Activated T-cell treated with anti-CD3 and anti-CD28 coated beads, Interleukin-2, amount 50 U/mL, for 72 hours (primary cell): Measurements from ENCODE around the gene SPAG17. TPM values are rescaled to one million over a fixed set of nuclear protein-coding genes. Genes with fewer than 3 reads are reported as not detected.

Experiments
- ATAC-seq, 2 donors: fragments of 150-1000 bp; cut with Tn5 transposase; replicated peaks in 1 of 2; 2 replicates each; pipeline ENCODE4 v1.10.0; 2021; ENCODE audit warnings: moderate library complexity in 2 of 2, mild to moderate bottlenecking in 1 of 2
- DNase-seq, 2 donors: peaks; one replicate each; pipeline ENCODE4 v3.0.0; 2021 to 2022; ENCODE audit warnings: mixed read lengths in 1 of 2
- H3K27ac Mint-ChIP-seq: one replicate; pipeline ENCODE4 v1.8.0; 2022; ENCODE audit warnings: mild to moderate bottlenecking, moderate library complexity, mixed read lengths
- H3K27me3 Mint-ChIP-seq: one replicate; pipeline ENCODE4 v1.8.0; 2022; ENCODE audit warnings: low read depth, mixed read lengths
- H3K36me3 Mint-ChIP-seq, 2 donors: one replicate each; pipeline ENCODE4 v1.8.0; 2022; ENCODE audit warnings: mixed read lengths in 2 of 2, mild to moderate bottlenecking in 1 of 2; ENCODE audit not compliant: insufficient read depth in 2 of 2
- H3K4me1 Mint-ChIP-seq: one replicate; pipeline ENCODE4 v1.8.0; 2022; ENCODE audit warnings: low read depth, mixed read lengths
- H3K4me3 Mint-ChIP-seq, 2 donors: one replicate each; pipeline ENCODE4 v1.8.0; 2022; ENCODE audit warnings: mild to moderate bottlenecking in 2 of 2, mixed read lengths in 2 of 2, moderate library complexity in 2 of 2
- H3K9me3 Mint-ChIP-seq, 2 donors: one replicate each; pipeline ENCODE4 v1.8.0; 2022; ENCODE audit warnings: mixed read lengths in 2 of 2
- total RNA-seq, 2 donors: library from RNA; stranded (reverse); gene quantifications; one replicate each; pipeline ENCODE4 v1.2.3, GENCODE V29; 2022

SPAG17 gene
- total RNA-seq, 2 donors from 2014 or later: not detected

DNA sequence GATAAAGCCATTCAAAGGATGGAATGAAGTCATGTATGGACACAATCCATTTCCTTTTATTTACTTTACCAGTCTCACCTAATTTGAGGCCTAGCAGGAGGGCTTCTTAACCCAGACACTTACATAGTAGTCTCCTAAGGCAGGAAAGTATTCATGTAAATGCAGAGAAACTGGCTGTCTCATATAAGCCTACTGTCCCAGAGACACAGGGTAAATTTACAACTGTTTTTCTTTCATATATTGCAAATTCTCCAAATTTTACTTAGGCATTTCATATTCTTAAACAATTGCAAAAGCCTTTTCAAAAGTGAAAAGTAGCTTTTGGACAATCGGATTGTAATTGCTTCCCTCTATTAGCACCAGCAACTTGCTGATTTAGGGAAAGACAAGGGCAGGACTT is 29.9 kb downstream of the SPAG17 start:
- Mint-ChIP-seq H3K36me3 (no peaks in the 10 kb centered on the region), H3K4me1 (no peaks in the 10 kb centered on the region), H3K27ac (no peak overlapping the region), H3K4me3 (no peak overlapping the region), H3K27me3 (no peaks in the 10 kb centered on the region), H3K9me3 (no peaks in the 10 kb centered on the region)
- no peak for ATAC-seq
- no peak for DNase-seq

DNA sequence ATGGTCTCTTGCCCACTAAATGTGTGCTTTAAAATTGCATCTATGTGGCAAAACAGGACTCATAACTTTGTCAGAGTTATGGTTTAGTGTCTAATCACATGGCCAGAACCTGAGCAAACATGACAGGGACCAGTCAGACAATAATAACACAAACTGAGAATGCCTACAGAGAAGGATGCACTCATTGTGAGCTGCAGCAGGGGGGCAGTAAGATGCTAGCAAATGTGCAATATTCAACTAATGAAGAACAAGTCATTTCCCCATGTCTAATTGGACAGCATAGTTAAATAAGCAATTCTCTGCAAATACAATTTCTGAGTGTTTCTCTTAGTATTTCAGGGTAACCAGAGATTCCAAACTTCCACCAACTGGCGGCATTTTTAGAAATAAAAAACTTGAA is 30.8 kb downstream of the SPAG17 start:
- Mint-ChIP-seq H3K4me1 (no peaks in the 10 kb centered on the region), H3K36me3 (no peaks in the 10 kb centered on the region)
- DNase-seq: no peak

DNA sequence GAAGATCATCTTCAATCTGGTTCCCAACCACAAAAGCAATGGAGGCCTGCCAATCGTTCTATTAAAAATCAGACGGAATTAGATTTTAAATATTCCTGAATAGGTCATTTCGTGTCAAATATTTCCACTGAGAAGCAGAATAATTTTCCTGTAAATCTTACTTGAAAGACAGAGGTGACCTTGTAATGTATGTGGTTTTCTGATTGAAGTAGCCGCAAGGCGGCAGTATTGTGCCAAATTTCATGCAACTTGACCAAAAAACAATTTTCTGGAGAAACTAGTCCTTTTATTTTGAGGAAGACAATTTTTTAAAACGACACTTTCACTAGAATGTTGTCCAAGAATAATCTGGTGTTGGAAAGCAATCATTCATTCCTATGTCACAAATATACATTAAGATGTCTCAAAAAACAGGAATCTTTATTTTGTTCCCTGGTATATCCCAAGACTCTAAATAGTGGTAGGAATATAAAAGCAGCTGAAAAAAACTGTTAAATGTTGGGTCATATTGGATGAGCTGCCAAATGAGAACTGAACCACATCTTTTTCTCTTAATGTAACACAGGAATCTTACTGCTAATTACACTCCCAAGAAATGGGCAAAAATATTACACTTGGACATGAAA is 33.6 kb downstream of the SPAG17 start:
- no peaks in the 10 kb centered on the region for H3K36me3 Mint-ChIP-seq
- H3K27me3 Mint-ChIP-seq: no peaks in the 10 kb centered on the region
- H3K9me3 Mint-ChIP-seq: peaks cover 0 to 3% of the 10 kb centered on the region in 2 donors
- H3K4me3 Mint-ChIP-seq: no peak overlapping the region
- H3K27ac Mint-ChIP-seq: no peak overlapping the region
- no peak for ATAC-seq
- H3K4me1 Mint-ChIP-seq: no peaks in the 10 kb centered on the region
- DNase-seq: peak; percentile 29 to 33

More for the DNA sequence above, 30.8 kb downstream of the SPAG17 start:
- Mint-ChIP-seq H3K27me3 (no peaks in the 10 kb centered on the region), H3K27ac (no peak overlapping the region), H3K4me3 (no peak overlapping the region), H3K9me3 (no peaks in the 10 kb centered on the region)
- ATAC-seq: no peak

DNA sequence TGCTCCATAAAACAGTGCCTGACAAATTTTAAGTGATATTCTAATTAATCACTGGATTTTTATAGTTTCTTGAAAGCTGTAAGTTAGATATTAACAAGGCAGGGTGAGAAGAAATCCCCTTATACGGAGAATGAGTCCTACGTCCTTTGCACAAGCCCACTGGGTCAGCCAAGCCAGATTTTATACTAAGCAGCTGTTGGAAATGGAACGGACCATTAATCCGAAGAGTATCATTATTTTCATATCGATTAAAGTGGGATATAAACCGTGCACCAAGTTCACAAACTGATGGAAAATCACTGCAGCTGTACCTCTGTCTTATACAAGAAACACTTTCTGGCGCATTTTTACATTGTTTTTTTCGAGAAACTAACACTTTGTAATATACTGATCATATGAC is 35.2 kb downstream of the SPAG17 start:
- H3K36me3 Mint-ChIP-seq: no peaks in the 10 kb centered on the region
- no peak overlapping the region for H3K4me3 Mint-ChIP-seq
- no peak overlapping the region for H3K27ac Mint-ChIP-seq
- ATAC-seq (no peak), DNase-seq (no peak)
- no peaks in the 10 kb centered on the region for H3K4me1 Mint-ChIP-seq
- peaks cover 0 to 3% of the 10 kb centered on the region in 2 donors for H3K9me3 Mint-ChIP-seq
- H3K27me3 Mint-ChIP-seq: no peaks in the 10 kb centered on the region

DNA sequence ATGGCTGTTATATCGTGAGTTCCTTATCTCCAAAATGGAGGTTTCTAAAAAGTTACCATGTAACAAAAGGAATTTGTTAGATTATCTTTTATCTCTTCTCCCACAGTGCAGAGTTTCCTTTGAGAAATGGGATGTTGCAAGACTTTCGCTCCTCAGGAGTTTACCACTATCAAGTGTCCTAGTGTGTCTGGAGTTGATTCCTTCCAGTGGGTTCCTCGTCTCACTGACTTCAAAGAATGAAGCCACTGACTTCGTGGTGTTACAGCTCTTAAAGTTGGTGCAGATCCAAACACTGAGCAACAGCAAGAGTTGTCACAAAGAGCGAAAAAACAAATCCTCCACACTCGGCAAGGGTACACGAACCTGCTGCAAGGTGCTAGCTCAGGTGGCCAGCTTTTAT is 37.0 kb downstream of the SPAG17 start:
- Mint-ChIP-seq H3K36me3 (no peaks in the 10 kb centered on the region), H3K4me1 (no peaks in the 10 kb centered on the region), H3K27me3 (no peaks in the 10 kb centered on the region), H3K4me3 (no peak overlapping the region), H3K9me3 (peaks cover 0 to 3% of the 10 kb centered on the region in 2 donors), H3K27ac (no peak overlapping the region)
- ATAC-seq (no peak), DNase-seq (no peak)

DNA sequence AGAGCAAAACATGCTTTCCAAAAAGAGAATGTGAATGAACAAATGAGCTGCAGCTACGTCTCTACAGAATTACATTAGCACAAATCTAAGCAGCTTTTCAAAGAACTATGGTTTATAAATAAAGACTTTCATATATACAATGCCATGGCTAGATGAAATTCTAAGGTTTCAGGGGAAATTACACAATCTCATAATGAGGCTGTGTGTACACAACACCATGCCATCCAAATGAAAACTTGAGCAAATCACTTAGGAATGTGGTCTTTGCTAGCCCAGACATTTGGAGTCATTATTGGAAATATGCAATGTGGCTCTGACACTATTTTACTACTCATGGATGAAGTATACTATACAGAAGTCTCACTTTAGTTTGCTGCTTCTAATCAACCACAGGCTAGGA is 37.5 kb downstream of the SPAG17 start:
- Mint-ChIP-seq H3K4me3 (no peak overlapping the region), H3K27me3 (no peaks in the 10 kb centered on the region), H3K27ac (no peak overlapping the region), H3K4me1 (no peaks in the 10 kb centered on the region), H3K36me3 (no peaks in the 10 kb centered on the region), H3K9me3 (peaks cover 0 to 3% of the 10 kb centered on the region in 2 donors)
- DNase-seq (no peak), ATAC-seq (no peak)

DNA sequence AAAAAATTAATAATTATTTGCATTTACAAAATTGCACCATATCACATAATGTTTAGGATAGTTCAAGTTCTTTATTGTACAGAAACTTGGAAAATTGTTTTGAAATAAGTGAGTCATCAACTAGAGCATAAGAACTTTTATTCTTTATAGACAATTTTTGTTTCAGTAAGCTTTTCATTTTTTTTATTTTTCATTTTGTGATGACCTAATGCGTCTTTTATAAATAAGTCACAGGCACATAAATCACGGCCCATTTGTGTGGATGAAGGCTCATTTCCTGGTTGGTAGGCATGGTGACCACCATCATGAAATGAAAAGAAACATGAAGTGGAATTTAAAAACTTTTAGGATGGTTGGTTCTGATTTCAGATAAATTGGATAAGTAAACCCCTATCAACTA is 39.3 kb downstream of the SPAG17 start:
- no peak overlapping the region for H3K4me3 Mint-ChIP-seq
- DNase-seq: no peak
- H3K9me3 Mint-ChIP-seq: peaks cover 0 to 3% of the 10 kb centered on the region in 2 donors
- no peaks in the 10 kb centered on the region for H3K4me1 Mint-ChIP-seq
- H3K36me3 Mint-ChIP-seq: no peaks in the 10 kb centered on the region
- peaks cover 5% of the 10 kb centered on the region for H3K27me3 Mint-ChIP-seq
- ATAC-seq: no peak
- H3K27ac Mint-ChIP-seq: no peak overlapping the region

DNA sequence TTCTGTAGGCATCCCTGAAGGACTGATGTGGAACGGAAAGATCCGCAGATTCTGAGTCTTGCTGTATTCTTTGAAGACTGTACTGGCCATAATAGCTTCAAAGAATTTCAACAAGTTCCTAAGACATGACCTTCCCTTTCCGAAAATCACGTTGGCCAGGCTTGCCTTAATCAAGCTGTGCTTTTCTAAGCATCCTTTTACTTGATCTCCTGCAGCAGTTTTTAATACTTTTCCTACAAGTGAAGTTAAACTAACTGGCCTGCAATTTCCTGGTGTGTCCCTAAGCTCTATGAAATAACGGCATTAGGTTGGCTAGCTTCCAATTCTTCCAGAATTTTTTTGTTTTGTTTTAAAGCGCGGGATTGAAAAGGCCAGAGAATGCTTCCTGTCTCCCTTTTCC is 40.3 kb downstream of the SPAG17 start:
- Mint-ChIP-seq H3K4me1 (no peaks in the 10 kb centered on the region), H3K4me3 (no peak overlapping the region), H3K27ac (no peak overlapping the region), H3K27me3 (peaks cover 10% of the 10 kb centered on the region), H3K9me3 (peaks cover 0 to 3% of the 10 kb centered on the region in 2 donors), H3K36me3 (no peaks in the 10 kb centered on the region)
- ATAC-seq (no peak), DNase-seq (no peak)

DNA sequence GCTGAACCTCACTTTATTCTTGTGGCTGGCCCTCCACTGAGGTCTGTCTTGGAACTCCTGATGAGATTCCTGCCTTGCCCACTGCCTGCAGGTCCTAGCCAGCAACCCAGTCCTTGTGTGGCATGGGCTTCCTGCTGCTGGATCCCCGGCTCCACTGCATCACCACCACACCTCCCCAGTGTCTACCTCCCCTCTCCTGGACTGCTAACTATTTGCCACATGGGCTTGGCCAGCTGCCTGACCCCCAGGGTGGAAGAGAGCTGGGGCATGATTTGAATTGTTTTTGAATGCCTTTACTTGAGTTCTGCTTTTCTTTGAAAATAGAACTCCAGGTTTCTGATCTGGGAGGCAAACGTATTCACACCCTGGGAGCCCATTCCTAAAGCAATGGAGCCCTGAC is 41.2 kb downstream of the SPAG17 start:
- DNase-seq (no peak), ATAC-seq (no peak)
- peaks cover 10% of the 10 kb centered on the region for H3K27me3 Mint-ChIP-seq
- H3K36me3 Mint-ChIP-seq: no peaks in the 10 kb centered on the region
- no peak overlapping the region for H3K4me3 Mint-ChIP-seq
- H3K9me3 Mint-ChIP-seq: peaks cover 0 to 3% of the 10 kb centered on the region in 2 donors
- no peak overlapping the region for H3K27ac Mint-ChIP-seq
- H3K4me1 Mint-ChIP-seq: no peaks in the 10 kb centered on the region

DNA sequence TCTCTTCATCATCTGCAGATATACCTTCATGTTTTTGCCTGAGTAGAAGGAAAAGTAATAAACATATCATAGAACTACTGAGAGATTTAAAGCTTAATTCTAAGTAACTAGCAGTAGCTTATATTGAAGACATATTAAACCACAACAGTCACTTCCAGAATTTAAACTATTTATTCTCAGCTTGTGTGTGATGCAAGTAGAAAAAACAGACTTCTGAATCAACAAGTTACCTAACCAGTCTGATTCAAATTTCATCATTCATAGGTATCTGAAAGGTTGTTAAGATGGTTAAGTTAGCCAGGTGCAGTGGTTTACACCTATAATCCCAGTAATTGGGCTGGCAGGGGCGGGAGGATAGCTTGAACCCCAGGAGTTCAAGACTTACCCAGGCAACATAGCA is 41.9 kb downstream of the SPAG17 start:
- Mint-ChIP-seq H3K27ac (no peak overlapping the region), H3K4me1 (no peaks in the 10 kb centered on the region)

DNA sequence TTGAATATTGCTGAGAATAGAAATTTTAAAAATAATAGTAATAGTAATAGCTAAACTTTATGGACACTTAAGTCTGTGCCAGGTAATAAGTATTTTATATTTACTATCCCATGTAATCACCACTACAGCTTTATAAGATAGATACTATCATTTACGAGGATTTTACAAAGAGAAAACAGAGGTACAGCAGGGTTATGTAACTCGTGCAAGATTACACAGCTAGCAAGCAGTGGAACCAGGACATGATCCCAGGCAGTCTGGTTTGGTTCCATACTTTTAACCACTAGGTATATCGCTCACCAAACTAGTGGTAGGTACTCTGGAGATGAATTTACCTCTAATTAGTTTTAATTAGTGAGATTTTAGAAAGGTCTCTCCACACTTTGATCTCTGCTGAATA is 42.5 kb downstream of the SPAG17 start:
- no peak for DNase-seq
- Mint-ChIP-seq H3K27ac (no peak overlapping the region), H3K4me1 (no peaks in the 10 kb centered on the region), H3K27me3 (peaks cover 16% of the 10 kb centered on the region), H3K4me3 (no peak overlapping the region), H3K9me3 (no peaks in the 10 kb centered on the region), H3K36me3 (no peaks in the 10 kb centered on the region)
- no peak for ATAC-seq

More for the DNA sequence above, 41.9 kb downstream of the SPAG17 start:
- no peak for ATAC-seq
- H3K36me3 Mint-ChIP-seq: no peaks in the 10 kb centered on the region
- peaks cover 11% of the 10 kb centered on the region for H3K27me3 Mint-ChIP-seq
- no peak overlapping the region for H3K4me3 Mint-ChIP-seq
- no peak for DNase-seq
- no peaks in the 10 kb centered on the region for H3K9me3 Mint-ChIP-seq

DNA sequence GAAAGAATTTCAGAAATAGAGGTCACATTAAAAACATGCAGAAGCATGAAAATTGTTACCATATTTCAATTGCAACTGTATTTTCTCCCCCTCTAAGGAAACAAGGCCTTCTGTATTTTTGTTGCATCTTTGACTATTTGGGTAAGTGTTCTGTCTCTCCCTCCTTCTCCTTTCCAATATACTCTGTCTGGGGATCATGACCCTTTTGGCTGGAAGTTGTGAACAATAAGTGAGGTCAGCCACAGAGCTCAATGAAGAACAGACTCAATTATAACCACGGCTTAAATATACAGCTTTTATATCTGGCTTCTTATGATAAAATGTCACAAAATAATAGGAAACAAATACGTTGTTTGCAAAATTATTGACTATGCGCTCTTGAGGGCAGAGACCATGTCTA is 47.1 kb downstream of the SPAG17 start:
- H3K27me3 Mint-ChIP-seq: peaks cover 27% of the 10 kb centered on the region
- no peaks in the 10 kb centered on the region for H3K36me3 Mint-ChIP-seq
- no peak overlapping the region for H3K27ac Mint-ChIP-seq
- DNase-seq (no peak), ATAC-seq (no peak)
- no peaks in the 10 kb centered on the region for H3K9me3 Mint-ChIP-seq
- H3K4me1 Mint-ChIP-seq: peaks cover 7% of the 10 kb centered on the region
- no peak overlapping the region for H3K4me3 Mint-ChIP-seq

DNA sequence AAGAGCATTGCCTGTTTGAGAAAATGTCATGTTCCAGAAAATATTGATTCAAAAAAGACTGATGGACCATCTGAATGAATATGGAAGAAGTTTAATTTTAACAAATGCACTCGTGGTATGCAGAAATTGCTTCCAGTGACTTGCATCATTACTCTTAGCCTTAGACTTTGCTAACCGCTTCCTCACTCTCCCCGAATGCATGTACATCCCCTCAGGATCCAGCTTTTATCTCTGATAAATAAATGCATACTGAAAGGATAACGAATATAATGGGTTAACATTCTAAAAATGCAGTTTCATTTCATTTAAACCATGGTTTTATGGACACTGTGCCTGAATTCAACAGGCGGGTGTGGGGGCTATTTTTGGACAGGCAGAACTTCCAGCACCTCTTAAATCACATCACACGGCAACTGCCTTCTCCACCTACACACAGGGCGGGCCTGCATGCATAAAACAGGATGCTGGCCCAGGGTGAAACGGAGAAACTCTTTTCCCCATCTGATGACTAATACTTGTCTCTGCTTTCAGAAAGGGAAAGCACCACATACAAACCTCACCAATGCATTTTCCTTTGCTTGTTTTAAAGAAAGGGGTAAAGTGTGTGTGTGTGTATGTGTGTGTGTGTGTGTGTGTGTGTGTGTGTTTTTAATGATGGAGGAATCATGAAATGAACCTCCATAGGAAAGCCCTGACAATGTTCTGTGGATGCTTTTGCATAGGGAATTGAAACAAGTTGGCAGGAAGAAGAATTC is 48.7 kb downstream of the SPAG17 start:
- no peaks in the 10 kb centered on the region for H3K9me3 Mint-ChIP-seq
- peaks cover 27% of the 10 kb centered on the region for H3K27me3 Mint-ChIP-seq
- peak; percentile 93 to 95 for ATAC-seq
- H3K4me3 Mint-ChIP-seq: peak overlapping the region in 1 of 2 donors; percentile 13
- H3K36me3 Mint-ChIP-seq: no peaks in the 10 kb centered on the region
- peaks cover 7% of the 10 kb centered on the region for H3K4me1 Mint-ChIP-seq
- no peak overlapping the region for H3K27ac Mint-ChIP-seq
- peak; percentile 45 to 50 for DNase-seq

DNA sequence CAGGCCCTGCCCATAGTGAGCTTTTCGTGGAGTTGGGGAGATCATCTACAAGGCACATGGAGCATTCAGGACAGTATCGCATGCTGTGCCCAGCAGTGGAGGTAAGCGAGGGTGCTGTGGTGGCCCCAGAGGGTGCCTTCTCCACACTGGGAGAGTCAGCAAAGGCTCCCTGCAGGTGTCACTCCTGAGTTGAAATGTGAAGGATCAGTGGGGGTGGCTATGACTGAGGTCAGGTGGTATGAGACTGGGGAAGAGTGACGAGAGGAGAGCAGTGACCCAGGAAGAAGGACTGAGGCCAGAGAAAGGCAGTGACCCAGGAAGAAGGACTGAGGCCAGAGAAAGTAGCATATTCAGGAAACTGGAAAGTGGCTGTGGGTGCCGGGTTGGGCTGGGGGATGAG is 53.0 kb downstream of the SPAG17 start:
- Mint-ChIP-seq H3K27ac (no peak overlapping the region), H3K4me1 (peaks cover 7% of the 10 kb centered on the region), H3K4me3 (no peak overlapping the region), H3K27me3 (peaks cover 11% of the 10 kb centered on the region), H3K9me3 (no peaks in the 10 kb centered on the region), H3K36me3 (no peaks in the 10 kb centered on the region)
- ATAC-seq (no peak), DNase-seq (no peak)
